ENCODE measurements around the gene BDKRB2.

The BDKRB2 gene

GRCh38 chr14:96181186-96182056 lies 23.2 kb upstream of the BDKRB2 start:
- Histone ChIP-seq H2AFZ (ENCODE audit: low read depth, low read length) (no peak overlapping the region), H3K4me1 (ENCODE audit: insufficient read depth, low read length) (no peaks in the 10 kb centered on the region), H3K9me3 (ENCODE audit: low read length) (no peaks in the 10 kb centered on the region), H3K27me3 (ENCODE audit: insufficient read depth, low read length) (peaks cover 14% of the 10 kb centered on the region), H3K36me3 (ENCODE audit: insufficient read depth, low read length) (no peaks in the 10 kb centered on the region), H3K4me3 (ENCODE audit: low read length) (no peak overlapping the region)

GRCh38 chr14:96182546-96182945 lies 22.1 kb upstream of the BDKRB2 start:
- no peak overlapping the region for H3K4me3 ChIP-seq (ENCODE audit: low read length)
- no peaks in the 10 kb centered on the region for H3K4me1 ChIP-seq (ENCODE audit: insufficient read depth, low read length)
- H3K36me3 ChIP-seq (ENCODE audit: insufficient read depth, low read length) = no peaks in the 10 kb centered on the region
- H2AFZ ChIP-seq (ENCODE audit: low read depth, low read length) = no peak overlapping the region
- no peaks in the 10 kb centered on the region for H3K9me3 ChIP-seq (ENCODE audit: low read length)
- H3K27me3 ChIP-seq (ENCODE audit: insufficient read depth, low read length) = peaks cover 14% of the 10 kb centered on the region

- Histone ChIP-seq H3K36me3 (ENCODE audit: insufficient read depth, low read length) (no peaks in the 10 kb centered on the region), H3K27me3 (ENCODE audit: insufficient read depth, low read length) (peaks cover 22% of the 10 kb centered on the region), H3K9me3 (ENCODE audit: low read length) (no peaks in the 10 kb centered on the region), H3K4me3 (ENCODE audit: low read length) (no peak overlapping the region), H3K4me1 (ENCODE audit: insufficient read depth, low read length) (no peaks in the 10 kb centered on the region), H2AFZ (ENCODE audit: low read depth, low read length) (no peak overlapping the region)
Measured at GRCh38 chr14:96184737-96185136, 19.9 kb upstream of the BDKRB2 start.

GRCh38 chr14:96187216-96188031 lies 17.2 kb upstream of the BDKRB2 start:
- Histone ChIP-seq H2AFZ (ENCODE audit: low read depth, low read length) (no peak overlapping the region), H3K4me3 (ENCODE audit: low read length) (no peak overlapping the region), H3K9me3 (ENCODE audit: low read length) (no peaks in the 10 kb centered on the region), H3K27me3 (ENCODE audit: insufficient read depth, low read length) (peaks cover 13% of the 10 kb centered on the region), H3K4me1 (ENCODE audit: insufficient read depth, low read length) (no peaks in the 10 kb centered on the region), H3K36me3 (ENCODE audit: insufficient read depth, low read length) (no peaks in the 10 kb centered on the region)

GRCh38 chr14:96189281-96189711 lies 15.3 kb upstream of the BDKRB2 start:
- Histone ChIP-seq H3K27me3 (ENCODE audit: insufficient read depth, low read length) (peaks cover 13% of the 10 kb centered on the region), H3K36me3 (ENCODE audit: insufficient read depth, low read length) (no peaks in the 10 kb centered on the region), H3K9me3 (ENCODE audit: low read length) (no peaks in the 10 kb centered on the region), H2AFZ (ENCODE audit: low read depth, low read length) (no peak overlapping the region), H3K4me1 (ENCODE audit: insufficient read depth, low read length) (no peaks in the 10 kb centered on the region), H3K4me3 (ENCODE audit: low read length) (no peak overlapping the region)

GRCh38 chr14:96191353-96191752 lies 13.3 kb upstream of the BDKRB2 start:
- no peaks in the 10 kb centered on the region for H3K9me3 ChIP-seq (ENCODE audit: low read length)
- no peak overlapping the region for H3K4me3 ChIP-seq (ENCODE audit: low read length)
- peaks cover 13% of the 10 kb centered on the region for H3K27me3 ChIP-seq (ENCODE audit: insufficient read depth, low read length)
- H3K4me1 ChIP-seq (ENCODE audit: insufficient read depth, low read length) = no peaks in the 10 kb centered on the region
- no peak overlapping the region for H2AFZ ChIP-seq (ENCODE audit: low read depth, low read length)
- no peaks in the 10 kb centered on the region for H3K36me3 ChIP-seq (ENCODE audit: insufficient read depth, low read length)

GRCh38 chr14:96191841-96192462 lies 12.7 kb upstream of the BDKRB2 start:
- Histone ChIP-seq H3K4me1 (ENCODE audit: insufficient read depth, low read length) (no peaks in the 10 kb centered on the region), H3K27me3 (ENCODE audit: insufficient read depth, low read length) (peaks cover 13% of the 10 kb centered on the region), H2AFZ (ENCODE audit: low read depth, low read length) (no peak overlapping the region), H3K4me3 (ENCODE audit: low read length) (no peak overlapping the region), H3K9me3 (ENCODE audit: low read length) (no peaks in the 10 kb centered on the region), H3K36me3 (ENCODE audit: insufficient read depth, low read length) (no peaks in the 10 kb centered on the region)

- H3K9me3 ChIP-seq (ENCODE audit: low read length) = no peaks in the 10 kb centered on the region
- peaks cover 13% of the 10 kb centered on the region for H3K27me3 ChIP-seq (ENCODE audit: insufficient read depth, low read length)
- no peak overlapping the region for H3K4me3 ChIP-seq (ENCODE audit: low read length)
- H2AFZ ChIP-seq (ENCODE audit: low read depth, low read length) = no peak overlapping the region
- no peaks in the 10 kb centered on the region for H3K4me1 ChIP-seq (ENCODE audit: insufficient read depth, low read length)
- H3K36me3 ChIP-seq (ENCODE audit: insufficient read depth, low read length) = no peaks in the 10 kb centered on the region
Measured at GRCh38 chr14:96192975-96193805, 11.4 kb upstream of the BDKRB2 start.

- Histone ChIP-seq H2AFZ (ENCODE audit: low read depth, low read length) (no peak overlapping the region), H3K36me3 (ENCODE audit: insufficient read depth, low read length) (no peaks in the 10 kb centered on the region), H3K27me3 (ENCODE audit: insufficient read depth, low read length) (peaks cover 5% of the 10 kb centered on the region), H3K4me3 (ENCODE audit: low read length) (no peak overlapping the region), H3K9me3 (ENCODE audit: low read length) (no peaks in the 10 kb centered on the region), H3K4me1 (ENCODE audit: insufficient read depth, low read length) (no peaks in the 10 kb centered on the region)
Measured at GRCh38 chr14:96194262-96194656, 10.4 kb upstream of the BDKRB2 start.

GRCh38 chr14:96194657-96195431 lies 9.8 kb upstream of the BDKRB2 start:
- Histone ChIP-seq H3K27me3 (ENCODE audit: insufficient read depth, low read length) (peaks cover 5% of the 10 kb centered on the region), H3K36me3 (ENCODE audit: insufficient read depth, low read length) (no peaks in the 10 kb centered on the region), H3K4me3 (ENCODE audit: low read length) (no peak overlapping the region), H3K4me1 (ENCODE audit: insufficient read depth, low read length) (no peaks in the 10 kb centered on the region), H2AFZ (ENCODE audit: low read depth, low read length) (no peak overlapping the region), H3K9me3 (ENCODE audit: low read length) (no peaks in the 10 kb centered on the region)

GRCh38 chr14:96195441-96196081 lies 9.1 kb upstream of the BDKRB2 start:
- no peaks in the 10 kb centered on the region for H3K36me3 ChIP-seq (ENCODE audit: insufficient read depth, low read length)
- H2AFZ ChIP-seq (ENCODE audit: low read depth, low read length) = no peak overlapping the region
- no peak overlapping the region for H3K4me3 ChIP-seq (ENCODE audit: low read length)
- no peaks in the 10 kb centered on the region for H3K4me1 ChIP-seq (ENCODE audit: insufficient read depth, low read length)
- H3K27me3 ChIP-seq (ENCODE audit: insufficient read depth, low read length) = peaks cover 5% of the 10 kb centered on the region
- no peaks in the 10 kb centered on the region for H3K9me3 ChIP-seq (ENCODE audit: low read length)

Data from neuron (in vitro differentiated cells).